Suprapubic skin (tissue), 3 donors: ENCODE results near the gene RHBDL3.

Experiments used
- CTCF ChIP-seq, 2 donors: fragments of 200-600 bp in 1 of 2; fragments of 450-650 bp in 1 of 2; sonication (generic) in 1 of 2; IDR thresholded peaks; one replicate each; pipeline ENCODE4 v1.5.1; 2016 to 2019; ENCODE audit warnings: antibody characterized with exemption in 2 of 2, mild to moderate bottlenecking in 1 of 2, moderate library complexity in 1 of 2
- POLR2A ChIP-seq, 2 donors: fragments of 450-650 bp; IDR thresholded peaks; one replicate each; pipeline ENCODE4 v1.6.1; 2017; ENCODE audit warnings: antibody characterized with exemption in 2 of 2, mild to moderate bottlenecking in 2 of 2, moderate library complexity in 2 of 2

- TF ChIP-seq POLR2A (IDR thresholded peaks at IDR 0.05): no peak
- no peak for TF ChIP-seq CTCF (IDR thresholded peaks at IDR 0.05)
These were observed 62.3 kb downstream of the RHBDL3 start for GRCh38 chr17:32327911-32328310.
